NCI-H2196 (cell line): ENCODE results near the gene MGLL.

ENCODE experiments used
- DNase-seq: peaks from one replicate; lab custom pipeline; 2025; ENCODE audit not compliant: unreplicated experiment; lab: John Stamatoyannopoulos, UW

The MGLL gene

GRCh38 chr3:127791221-127791913 is 30.9 kb downstream of the MGLL start:
- DNase-seq: peak; percentile 77

DNA sequence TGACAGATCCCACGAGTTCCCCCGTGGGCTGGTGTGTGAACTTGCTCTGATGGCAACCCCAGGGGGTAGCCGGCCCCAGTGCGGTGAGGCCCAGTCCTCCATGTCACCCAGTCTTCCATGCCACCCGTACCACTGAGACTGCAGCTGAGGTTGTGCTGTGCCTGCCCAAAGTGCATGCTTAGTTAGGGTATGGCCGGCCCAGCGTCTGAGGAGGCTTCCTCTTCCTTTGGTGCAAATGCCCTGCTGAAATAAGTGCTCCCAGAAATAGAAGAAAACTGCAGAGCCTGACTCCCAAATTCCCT is 31.5 kb downstream of the MGLL start:
- no peak for DNase-seq

DNA sequence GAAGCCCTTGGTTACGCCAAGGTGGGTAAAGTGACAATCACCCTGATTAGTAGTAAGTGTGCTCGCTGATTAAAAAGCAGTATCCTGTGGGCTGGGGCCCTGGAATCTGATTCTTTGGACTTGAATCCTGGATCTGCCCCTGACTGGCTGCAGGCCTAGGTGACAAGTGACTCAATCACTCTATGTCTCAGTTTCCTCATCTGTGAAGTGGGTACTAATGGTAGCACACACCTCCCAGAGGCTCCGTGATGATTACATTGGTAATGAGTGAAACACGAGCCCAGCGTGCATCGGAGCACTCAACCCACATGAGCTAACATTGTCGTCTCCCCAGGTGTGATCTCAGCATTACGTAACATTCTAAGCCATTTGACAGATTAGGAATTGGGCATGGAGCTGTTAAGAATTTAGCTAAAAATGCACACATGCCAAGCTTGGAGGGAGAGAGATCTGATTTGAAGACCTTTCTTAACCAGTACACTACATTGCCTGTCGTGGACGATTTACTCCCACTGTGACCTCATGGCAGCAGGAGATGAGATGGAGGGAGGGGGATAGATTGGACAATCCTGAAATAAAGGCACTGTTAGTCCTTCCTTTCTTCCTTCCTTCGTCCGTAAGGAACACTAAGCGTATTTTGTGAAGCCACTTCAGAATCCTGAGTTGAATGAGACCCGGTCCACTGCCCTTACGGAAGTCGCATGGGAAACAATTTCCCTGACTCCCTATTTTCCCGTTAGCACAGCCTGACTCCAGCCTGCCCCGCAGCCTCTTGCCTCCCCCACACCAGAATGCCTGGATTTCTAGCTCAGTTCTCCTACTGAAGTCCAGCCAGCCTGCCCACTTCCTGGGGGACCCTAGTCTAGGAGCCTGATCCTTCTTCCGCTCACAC is 32.1 kb downstream of the MGLL start:
- peak; percentile 46 for DNase-seq

GRCh38 chr3:127789051-127789450 is 33.3 kb downstream of the MGLL start:
- DNase-seq: no peak

GRCh38 chr3:127788451-127788909 is 33.8 kb downstream of the MGLL start:
- no peak for DNase-seq

GRCh38 chr3:127787571-127788365 is 34.5 kb downstream of the MGLL start:
- DNase-seq: no peak

DNA sequence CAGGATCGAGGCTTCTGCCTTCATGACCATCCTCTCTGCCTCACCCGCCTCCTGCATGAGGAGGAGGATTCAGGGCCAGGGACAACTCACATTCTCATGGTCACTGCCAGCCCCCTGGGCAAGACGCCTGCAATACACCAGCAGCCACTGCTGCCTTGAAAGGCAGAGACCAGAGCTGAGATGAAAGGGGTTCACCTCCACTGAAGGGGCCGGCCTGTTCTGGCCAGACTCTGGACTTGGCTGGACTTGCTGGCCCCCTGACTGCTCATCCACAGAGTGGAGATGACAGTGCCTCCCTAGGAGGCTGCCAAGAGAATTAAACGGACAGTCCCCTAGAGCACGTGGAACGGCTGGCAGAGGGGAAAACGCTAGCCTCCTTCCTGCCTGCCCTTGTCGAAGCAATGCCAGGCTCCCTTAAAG is 35.2 kb downstream of the MGLL start:
- no peak for DNase-seq

GRCh38 chr3:127786353-127787070 is 35.8 kb downstream of the MGLL start:
- DNase-seq: peak; percentile 95

- DNase-seq: no peak
Observed at GRCh38 chr3:127785711-127786265, 36.5 kb downstream of the MGLL start.

DNA sequence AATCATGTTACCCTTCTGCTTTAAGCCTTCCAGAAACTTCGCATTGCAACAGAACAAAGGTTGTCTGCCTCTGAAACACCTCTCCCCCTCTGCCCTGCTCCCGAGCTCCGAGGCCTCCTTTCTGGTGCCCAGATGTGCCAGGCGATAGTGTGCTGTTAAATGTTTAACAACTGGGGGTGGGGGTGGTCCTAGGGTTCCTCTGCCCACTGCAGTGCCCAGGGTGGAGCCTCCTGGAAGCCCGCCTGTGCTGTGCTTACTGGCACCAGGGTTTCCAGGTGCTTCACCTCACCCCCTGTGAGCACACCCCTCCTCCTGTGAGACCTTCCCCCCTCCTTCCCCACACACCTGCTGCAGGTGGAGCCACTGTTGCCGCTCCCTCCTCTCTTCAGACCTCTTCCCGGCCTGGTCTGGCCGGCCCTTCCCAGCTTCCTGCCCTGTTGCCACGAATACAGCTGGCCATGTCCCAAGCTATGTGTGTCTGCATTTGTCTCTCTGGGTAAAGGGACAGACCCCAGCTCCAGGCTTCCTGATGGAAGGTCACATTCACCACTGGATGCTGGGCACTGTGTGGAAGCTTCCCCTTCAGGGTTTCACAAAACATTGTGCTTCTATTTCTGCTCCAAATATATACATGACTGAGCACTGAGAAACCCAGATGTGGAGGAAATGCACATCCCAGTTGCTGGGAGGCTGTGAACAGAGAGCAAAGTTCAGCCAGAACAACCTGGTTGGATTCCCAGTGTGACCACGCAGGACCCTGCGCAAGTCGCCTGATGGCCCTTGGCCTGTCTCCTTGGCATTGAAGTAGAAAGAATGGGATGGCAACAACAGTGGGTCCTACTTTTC is 37.2 kb downstream of the MGLL start:
- DNase-seq: peak; percentile 92

GRCh38 chr3:127784283-127784682 is 38.0 kb downstream of the MGLL start:
- no peak for DNase-seq

- no peak for DNase-seq
Observed at GRCh38 chr3:127783642-127784160, 38.6 kb downstream of the MGLL start.

DNA sequence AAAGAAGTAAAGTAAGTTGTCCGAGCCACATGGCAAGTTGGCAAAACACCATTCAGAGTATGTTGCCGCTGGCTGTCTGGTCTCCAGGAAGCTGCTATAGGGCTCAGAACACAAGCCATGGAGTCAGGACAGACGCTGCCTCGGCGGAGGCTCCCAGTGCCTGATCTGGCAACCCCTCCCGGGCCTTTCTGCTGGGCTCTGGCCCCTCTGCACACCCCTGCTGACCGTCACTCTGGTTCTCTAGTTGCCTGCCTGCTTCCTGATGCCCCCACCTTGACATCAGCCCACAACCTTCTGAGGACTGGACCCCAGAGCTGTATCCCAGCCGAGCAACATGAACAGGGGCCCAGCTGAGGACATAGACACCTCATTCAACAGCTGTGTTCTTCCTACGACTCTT is 39.1 kb downstream of the MGLL start:
- DNase-seq: no peak

- DNase-seq: no peak
Observed at GRCh38 chr3:127781411-127782001, 40.8 kb downstream of the MGLL start.

GRCh38 chr3:127780536-127781400 is 41.5 kb downstream of the MGLL start:
- DNase-seq: no peak

GRCh38 chr3:127779747-127780146 is 42.6 kb downstream of the MGLL start:
- DNase-seq: peak; percentile 21

DNA sequence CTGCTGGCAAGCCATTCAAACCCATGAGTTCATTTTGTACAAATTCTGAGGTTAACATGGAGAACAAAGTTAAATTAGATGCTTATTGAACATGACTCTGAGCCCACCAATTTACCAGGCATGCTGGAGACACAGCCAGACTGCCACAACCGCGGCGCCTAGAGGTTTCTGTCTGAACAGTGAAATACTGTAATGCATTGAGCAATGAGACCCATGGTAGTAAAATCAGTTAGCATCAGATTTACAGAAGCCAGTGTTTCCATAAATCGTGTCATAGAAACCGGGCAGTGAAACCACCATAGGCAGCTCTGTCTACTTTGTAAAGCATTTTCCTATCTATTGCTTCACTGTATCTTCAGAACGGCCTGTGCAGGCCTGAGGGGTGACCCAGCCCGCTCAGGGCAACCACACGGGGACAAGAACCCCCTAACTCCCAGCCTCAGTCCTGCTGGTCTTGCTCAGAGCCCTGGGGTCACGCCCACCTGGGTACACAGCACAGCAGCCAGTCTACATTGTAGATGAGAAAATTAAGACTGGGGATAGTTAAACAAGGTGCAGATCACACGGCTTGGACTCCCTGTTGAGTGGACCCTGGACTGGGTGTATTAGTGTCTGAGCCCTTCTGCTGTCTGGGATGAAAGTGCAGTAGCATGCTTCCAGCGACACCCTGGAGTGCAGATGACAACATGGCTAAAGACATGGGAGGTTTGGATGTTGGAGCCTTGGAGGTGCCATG is 44.2 kb downstream of the MGLL start:
- no peak for DNase-seq
